ENCODE measurements around the gene SLC7A8.

- TF ChIP-seq CTCF (IDR thresholded peaks at IDR 0.05; ENCODE audit: low read depth, low read length, poor library complexity, severe bottlenecking): no peak
- no peak for TF ChIP-seq EZH2phosphoT487 (IDR thresholded peaks at IDR 0.05; ENCODE audit: borderline replicate concordance, low read length)
Measured at GRCh38 chr14:23123419-23123818, 60.0 kb downstream of the SLC7A8 start.

Data from DOHH2 (cell line).